Measurements from ENCODE around the gene HDAC4.

- TF ChIP-seq EP300 (IDR thresholded peaks at IDR 0.05) = no peak
- TF ChIP-seq CTCF (IDR thresholded peaks at IDR 0.05) = no peak
- TF ChIP-seq POLR2A (IDR thresholded peaks at IDR 0.05) = no peak
Measured at GRCh38 chr2:239382384-239382880, 18.4 kb downstream of the HDAC4 start.

Data from tibial nerve (tissue), 4 donors.